GM12878 (cell line): ENCODE results near the gene PDE6G.

Source experiments
- CHD2 ChIP-seq: IDR thresholded peaks from 2 replicates; pipeline ENCODE4 v1.6.1; 2011; ENCODE audit warnings: low read depth, low read length, improper control_type of control experiment, borderline replicate concordance
- CTCF ChIP-seq, 3 experiments: IDR thresholded peaks in 2 of 3; conservative IDR thresholded peaks in 1 of 3; 2 replicates each; pipeline ENCODE4 v1.5.1; 2011; ENCODE audit warnings: low read depth in 3 of 3, low read length in 3 of 3, mild to moderate bottlenecking in 3 of 3, control low read depth in 2 of 3, moderate library complexity in 2 of 3, inconsistent platforms in 1 of 3, mixed read lengths in 1 of 3; ENCODE audit not compliant: control insufficient read depth in 2 of 3, insufficient read depth in 1 of 3; ENCODE audit errors: extremely low read depth in 1 of 3
- ETV6 ChIP-seq, 2 experiments: fragments of 450-650 bp in 1 of 2; IDR thresholded peaks in 1 of 2; conservative IDR thresholded peaks in 1 of 2; 2 replicates each; pipeline ENCODE4 v1.6.1; 2014; ENCODE audit warnings: antibody characterized with exemption in 1 of 2, borderline replicate concordance in 1 of 2, low read depth in 1 of 2, mild to moderate bottlenecking in 1 of 2, moderate library complexity in 1 of 2
- EZH2 ChIP-seq: IDR thresholded peaks from 2 replicates; pipeline ENCODE4 v1.6.1; 2012; ENCODE audit warnings: low read depth, mild to moderate bottlenecking, control low read depth, inconsistent platforms, low read length, borderline replicate concordance; ENCODE audit not compliant: control insufficient read depth
- HDGF ChIP-seq: fragments of 450-650 bp; IDR thresholded peaks from 2 replicates; pipeline ENCODE4 v1.6.1; 2016; ENCODE audit warnings: antibody characterized with exemption
- MYC ChIP-seq: IDR thresholded peaks from 2 replicates; pipeline ENCODE4 v1.6.1; 2011; ENCODE audit warnings: mild to moderate bottlenecking, low read length, moderate library complexity, inconsistent platforms; ENCODE audit not compliant: insufficient read depth, insufficient replicate concordance, insufficient read length, severe bottlenecking
- PML ChIP-seq: IDR thresholded peaks from 2 replicates; pipeline ENCODE4 v1.6.1; 2012; ENCODE audit warnings: low read length, inconsistent platforms
- POLR2AphosphoS2 ChIP-seq: IDR thresholded peaks from 2 replicates; pipeline ENCODE4 v1.6.1; 2011; ENCODE audit warnings: low read depth, mild to moderate bottlenecking, low read length, improper control_type of control experiment, moderate library complexity
- POLR2AphosphoS5 ChIP-seq: IDR thresholded peaks from 2 replicates; pipeline ENCODE4 v1.6.1; 2011; ENCODE audit warnings: mild to moderate bottlenecking, low read length, inconsistent platforms
- RAD21 ChIP-seq: IDR thresholded peaks from 2 replicates; pipeline ENCODE4 v1.6.1; 2011; ENCODE audit warnings: mild to moderate bottlenecking, low read depth, low read length, moderate library complexity; ENCODE audit not compliant: insufficient read depth
- RBBP5 ChIP-seq: fragments of 200-600 bp; sonication (generic); conservative IDR thresholded peaks from 2 replicates; pipeline ENCODE4 v1.6.1; 2016
- REST ChIP-seq: IDR thresholded peaks from 2 replicates; pipeline ENCODE4 v1.6.1; 2012; ENCODE audit warnings: mild to moderate bottlenecking, low read depth, low read length
- SMC3 ChIP-seq: IDR thresholded peaks from 2 replicates; pipeline ENCODE4 v1.6.1; 2011; ENCODE audit warnings: low read length, improper control_type of control experiment, borderline replicate concordance
- TCF12 ChIP-seq: IDR thresholded peaks from 2 replicates; pipeline ENCODE4 v1.6.1; 2011; ENCODE audit warnings: low read depth, mild to moderate bottlenecking, low read length

- TF ChIP-seq EZH2 (no peak), CTCF (IDR thresholded peaks at IDR 0.05 in 2 of 3, conservative IDR thresholded peaks at IDR 0.05 in 1 of 3; ENCODE audit: control insufficient read depth in 2 of 3, extremely low read depth in 1 of 3, insufficient read depth in 1 of 3, low read depth in 3 of 3, low read length in 3 of 3) (no peak), CHD2 (no peak), RAD21 (no peak), ETV6 (conservative IDR thresholded peaks at IDR 0.05 in 1 of 2, IDR thresholded peaks at IDR 0.05 in 1 of 2; ENCODE audit: borderline replicate concordance in 1 of 2, low read depth in 1 of 2) (no peak), PML (no peak), POLR2AphosphoS2 (no peak), MYC (no peak), RBBP5 (no peak), TCF12 (no peak), REST (no peak), SMC3 (no peak), HDGF (no peak), POLR2AphosphoS5 (no peak)
Observed at GRCh38 chr17:81695211-81695610, 38.9 kb upstream of the PDE6G start.
